Activated T-helper 2 cell treated with anti-CD3 and anti-CD28 coated beads, Interferon-gamma antibody, Interleukin-2, Interleukin-4, amounts not matched to agents 10 μg/mL and 5 μg/mL and 100 μg/mL, durations not matched to agents 14 hours and 24 hours and 36 hours (primary cell): ENCODE results near the gene RNF187. TPM values are rescaled to one million over a fixed set of nuclear protein-coding genes. Genes with fewer than 3 reads are reported as not detected.
A peak's percentile ranks its signal among the peaks of the same experiment; 100 is the strongest.
"Not testable (repeated sequence)": the region's sequence is repeated elsewhere in the genome, so short reads cannot be mapped to it uniquely, and the experiment has no call there.

Source experiments
- DNase-seq: peaks from one replicate; pipeline ENCODE4 v3.0.0; 2021; ENCODE audit warnings: low spot score
- H3K27ac Mint-ChIP-seq: one replicate; pipeline ENCODE4 v1.8.0; 2021; ENCODE audit warnings: mixed read lengths
- H3K27me3 Mint-ChIP-seq: one replicate; pipeline ENCODE4 v1.8.0; 2021; ENCODE audit warnings: low read depth, mixed read lengths
- H3K36me3 Mint-ChIP-seq: one replicate; pipeline ENCODE4 v1.8.0; 2021; ENCODE audit warnings: low read depth, mixed read lengths
- H3K4me1 Mint-ChIP-seq: one replicate; pipeline ENCODE4 v1.8.0; 2021; ENCODE audit warnings: low read depth, mixed read lengths
- H3K4me3 Mint-ChIP-seq: one replicate; pipeline ENCODE4 v1.8.0; 2021; ENCODE audit warnings: low read depth, mild to moderate bottlenecking, moderate library complexity, mixed read lengths
- H3K9me3 Mint-ChIP-seq: one replicate; pipeline ENCODE4 v1.8.0; 2021; ENCODE audit warnings: mixed read lengths
- intact Hi-C: fragments of 100-400 bp; cut with micrococcal nuclease; formaldehyde crosslinking; loops from one replicate; pipeline ENCODE4 v1.15.1; 2023
- total RNA-seq: library from RNA; stranded (reverse); gene quantifications from 2 replicates; pipeline ENCODE4 v1.2.3, GENCODE V29; 2022

RNF187 gene
- total RNA-seq, 1 donor from 2014 or later = 146 TPM

- DNase-seq = no peak
- no peaks in the 10 kb centered on the region for H3K9me3 Mint-ChIP-seq
- H3K4me1 Mint-ChIP-seq = peaks cover 35% of the 10 kb centered on the region
- peaks cover 82% of the 10 kb centered on the region for H3K36me3 Mint-ChIP-seq
- H3K27me3 Mint-ChIP-seq = no peaks in the 10 kb centered on the region
- no peak overlapping the region for H3K27ac Mint-ChIP-seq
- intact Hi-C loops = no loop called here
- H3K4me3 Mint-ChIP-seq = no peak overlapping the region
These were observed 8.0 kb downstream of the RNF187 start for GRCh38 chr1:228494970-228495853.

GRCh38 chr1:228496084-228496483, 8.9 kb downstream of the RNF187 start:
- H3K9me3 Mint-ChIP-seq = no peaks in the 10 kb centered on the region
- H3K36me3 Mint-ChIP-seq = peaks cover 73% of the 10 kb centered on the region
- H3K27ac Mint-ChIP-seq = no peak overlapping the region
- no peak overlapping the region for H3K4me3 Mint-ChIP-seq
- DNase-seq = no peak
- H3K4me1 Mint-ChIP-seq = peaks cover 35% of the 10 kb centered on the region
- H3K27me3 Mint-ChIP-seq = no peaks in the 10 kb centered on the region
- intact Hi-C loops = no loop called here

GRCh38 chr1:228496494-228496893, 9.3 kb downstream of the RNF187 start:
- no peaks in the 10 kb centered on the region for H3K27me3 Mint-ChIP-seq

GRCh38 chr1:228497206-228497605, 10.0 kb downstream of the RNF187 start:
- H3K27ac Mint-ChIP-seq = no peak overlapping the region
- H3K4me3 Mint-ChIP-seq = no peak overlapping the region
- no peaks in the 10 kb centered on the region for H3K9me3 Mint-ChIP-seq
- H3K27me3 Mint-ChIP-seq = no peaks in the 10 kb centered on the region
- no peak for DNase-seq
- peaks cover 63% of the 10 kb centered on the region for H3K36me3 Mint-ChIP-seq
- intact Hi-C loops = no loop called here
- peaks cover 41% of the 10 kb centered on the region for H3K4me1 Mint-ChIP-seq

More at GRCh38 chr1:228496494-228496893, 9.3 kb downstream of the RNF187 start:
- H3K4me3 Mint-ChIP-seq = no peak overlapping the region
- no peak for DNase-seq
- peaks cover 70% of the 10 kb centered on the region for H3K36me3 Mint-ChIP-seq
- no peak overlapping the region for H3K27ac Mint-ChIP-seq
- peaks cover 40% of the 10 kb centered on the region for H3K4me1 Mint-ChIP-seq
- intact Hi-C loops = no loop called here
- no peaks in the 10 kb centered on the region for H3K9me3 Mint-ChIP-seq

GRCh38 chr1:228497817-228498216, 10.6 kb downstream of the RNF187 start:
- Mint-ChIP-seq H3K27me3 (no peaks in the 10 kb centered on the region), H3K9me3 (no peaks in the 10 kb centered on the region), H3K27ac (no peak overlapping the region), H3K4me1 (peaks cover 41% of the 10 kb centered on the region), H3K4me3 (no peak overlapping the region), H3K36me3 (peaks cover 62% of the 10 kb centered on the region)
- DNase-seq = no peak
- intact Hi-C loops = no loop called here

- Mint-ChIP-seq H3K4me3 (peak overlapping the region; percentile 40), H3K36me3 (peaks cover 40% of the 10 kb centered on the region), H3K9me3 (no peaks in the 10 kb centered on the region), H3K4me1 (peaks cover 38% of the 10 kb centered on the region), H3K27ac (peak overlapping the region; percentile 29), H3K27me3 (no peaks in the 10 kb centered on the region)
- intact Hi-C loops = loop anchor here (5.0 kb wide), 1 partner anchor 93 kb away; the partner anchor contains the start of gene TRIM11
- DNase-seq = no peak
These were observed 13.1 kb downstream of the RNF187 start for GRCh38 chr1:228500143-228500734.

- Mint-ChIP-seq H3K4me1 (peaks cover 36% of the 10 kb centered on the region), H3K27ac (peak overlapping the region; percentile 29), H3K27me3 (no peaks in the 10 kb centered on the region), H3K36me3 (peaks cover 30% of the 10 kb centered on the region), H3K9me3 (no peaks in the 10 kb centered on the region), H3K4me3 (peak overlapping the region; percentile 40)
- peak; percentile 80 for DNase-seq
- intact Hi-C loops = loop anchor here (1.0 to 5.0 kb wide), 5 partner anchors 13 to 94 kb away; partner anchors contain the start of gene TRIM11
These were observed 14.0 kb downstream of the RNF187 start for GRCh38 chr1:228500901-228501871.

GRCh38 chr1:228502522-228502921, 15.3 kb downstream of the RNF187 start:
- no peak overlapping the region for H3K4me3 Mint-ChIP-seq
- H3K9me3 Mint-ChIP-seq = no peaks in the 10 kb centered on the region
- peaks cover 17% of the 10 kb centered on the region for H3K36me3 Mint-ChIP-seq
- intact Hi-C loops = loop anchor here (5.0 kb wide), 1 partner anchor 95 kb away; the partner anchor contains the start of gene TRIM11
- H3K4me1 Mint-ChIP-seq = peaks cover 25% of the 10 kb centered on the region
- no peak for DNase-seq
- no peak overlapping the region for H3K27ac Mint-ChIP-seq
- H3K27me3 Mint-ChIP-seq = peaks cover 5% of the 10 kb centered on the region

GRCh38 chr1:228505944-228506343, 18.8 kb downstream of the RNF187 start:
- DNase-seq, H3K27ac Mint-ChIP-seq, intact Hi-C loops, H3K9me3 Mint-ChIP-seq, H3K36me3 Mint-ChIP-seq, H3K4me3 Mint-ChIP-seq: not testable (repeated sequence)
- peaks cover 19% of the 10 kb centered on the region for H3K4me1 Mint-ChIP-seq
- peaks cover 11% of the 10 kb centered on the region for H3K27me3 Mint-ChIP-seq

GRCh38 chr1:228507961-228508652, 20.9 kb downstream of the RNF187 start:
- Mint-ChIP-seq H3K9me3 (no peaks in the 10 kb centered on the region), H3K27ac (no peak overlapping the region), H3K4me3 (no peak overlapping the region), H3K4me1 (peaks cover 21% of the 10 kb centered on the region), H3K36me3 (no peaks in the 10 kb centered on the region), H3K27me3 (peaks cover 14% of the 10 kb centered on the region)
- intact Hi-C loops = no loop called here
- no peak for DNase-seq

- Mint-ChIP-seq H3K36me3 (no peaks in the 10 kb centered on the region), H3K27me3 (peaks cover 14% of the 10 kb centered on the region), H3K27ac (no peak overlapping the region), H3K4me1 (peaks cover 22% of the 10 kb centered on the region), H3K4me3 (no peak overlapping the region), H3K9me3 (no peaks in the 10 kb centered on the region)
- DNase-seq = no peak
- intact Hi-C loops = no loop called here
These were observed 21.7 kb downstream of the RNF187 start for GRCh38 chr1:228508840-228509415.
